NCI-H1694 treated with DMSO at 0.1 percent for 48 hours (cell line): ENCODE measurements around the gene OTOL1.

Source experiments
- DNase-seq: peaks from one replicate; lab custom pipeline; 2025; lab: John Stamatoyannopoulos, UW

OTOL1 gene

DNA sequence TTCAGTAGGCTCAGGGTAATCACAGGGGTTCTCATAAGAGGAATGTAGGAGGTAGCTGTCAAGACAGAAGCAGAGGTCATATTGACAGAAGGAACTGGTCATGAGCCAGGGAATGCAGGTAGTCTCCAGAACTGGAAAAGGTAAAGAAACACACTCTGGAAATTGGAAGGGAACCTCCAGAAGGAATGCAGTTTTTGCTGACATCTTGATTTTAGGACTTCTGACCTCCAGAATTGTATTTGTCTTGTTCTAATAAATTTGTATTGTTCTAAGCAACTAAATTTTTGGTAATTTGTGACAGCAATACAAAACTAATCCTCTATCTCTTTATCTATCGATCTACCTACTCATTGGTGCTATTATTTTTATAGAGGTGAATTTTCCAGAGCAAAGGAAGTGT lies 49.2 kb downstream of the OTOL1 start:
- DNase-seq: no peak

DNA sequence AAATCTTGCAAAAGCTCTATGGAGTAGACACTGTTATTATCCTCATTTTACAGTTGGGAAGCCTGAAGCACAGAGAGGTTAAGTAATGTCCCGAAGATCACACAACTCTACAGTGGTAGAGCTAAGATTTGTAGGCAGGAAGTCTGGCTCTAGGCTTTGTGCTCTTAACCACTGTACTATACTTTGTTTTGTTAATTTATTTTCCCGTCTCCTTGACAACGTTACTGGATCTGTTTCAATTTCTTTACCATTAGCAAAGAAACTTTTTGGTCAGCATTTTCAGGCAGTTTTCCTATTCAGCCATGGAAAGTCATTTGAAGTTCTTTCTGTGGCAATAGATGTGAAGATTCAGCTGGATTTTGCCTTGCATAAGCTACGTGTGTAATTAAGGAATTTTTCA lies 51.7 kb downstream of the OTOL1 start:
- no peak for DNase-seq

DNA sequence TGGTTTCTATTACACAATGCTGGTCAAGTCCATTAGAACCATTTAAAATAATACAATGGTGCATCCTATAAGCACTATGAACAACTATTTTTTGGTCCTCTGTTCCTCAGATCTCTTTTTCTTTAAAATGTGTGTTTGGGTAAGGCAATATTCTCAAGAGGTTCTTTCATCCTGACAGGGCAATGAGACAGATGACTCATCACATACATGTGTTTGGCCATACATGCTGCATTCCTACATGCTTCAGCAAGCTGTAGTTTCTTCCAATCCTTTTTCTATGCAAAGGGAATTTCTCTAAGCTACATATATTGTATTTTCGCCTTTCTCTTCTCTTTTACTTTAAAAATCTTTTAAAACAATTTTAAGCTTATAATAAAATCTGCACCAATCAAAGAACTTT lies 52.7 kb downstream of the OTOL1 start:
- no peak for DNase-seq

DNA sequence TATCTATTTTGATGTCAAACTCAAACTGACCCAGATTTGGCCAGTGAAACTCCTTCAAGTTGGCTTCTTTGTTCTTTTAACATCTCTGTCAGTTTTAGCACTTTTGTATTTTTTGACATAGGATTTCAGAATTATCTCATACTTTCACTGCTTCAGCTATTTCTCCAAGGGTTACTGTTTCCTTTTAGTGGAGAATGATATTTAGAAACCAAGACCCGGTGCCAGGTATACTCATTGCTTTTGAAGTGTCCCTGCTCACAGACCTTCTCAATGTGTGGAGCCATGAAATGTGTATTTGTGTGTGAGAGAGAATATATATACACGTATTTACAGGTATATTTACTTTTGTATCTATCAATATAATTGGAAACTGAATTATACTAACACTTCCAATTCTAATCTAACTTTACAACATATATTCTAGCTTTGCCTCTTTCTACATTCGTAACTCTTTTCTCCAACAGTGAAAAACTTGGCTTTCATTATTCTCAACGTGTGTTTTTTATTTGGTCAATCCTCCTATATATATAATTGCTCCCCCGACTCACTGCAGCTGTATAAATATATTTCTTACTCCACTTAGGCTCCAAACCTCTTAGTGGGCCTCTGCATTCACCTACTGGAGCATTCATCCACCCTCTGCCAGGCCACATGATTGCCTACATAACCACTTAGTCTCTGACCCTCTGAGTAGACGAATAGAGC lies 54.0 kb downstream of the OTOL1 start:
- DNase-seq: no peak

DNA sequence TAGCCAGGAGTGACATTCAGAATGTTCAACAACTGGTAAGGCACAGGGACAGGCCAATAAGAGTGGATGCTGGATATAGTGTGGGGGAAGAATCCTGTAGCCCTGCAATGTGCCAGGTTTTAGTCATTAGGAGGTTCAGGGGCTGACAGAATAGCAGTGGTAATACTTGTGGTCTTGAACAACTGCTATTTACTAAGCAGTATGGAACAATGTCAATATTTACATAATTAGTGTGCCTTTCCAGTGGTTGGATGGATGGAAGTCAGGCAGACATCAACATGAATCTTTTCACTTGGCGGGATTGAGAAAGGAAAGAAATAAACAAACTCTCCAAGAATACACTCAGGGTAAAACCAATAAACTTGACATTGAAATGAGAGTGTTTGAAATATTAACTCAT lies 55.1 kb downstream of the OTOL1 start:
- no peak for DNase-seq

DNA sequence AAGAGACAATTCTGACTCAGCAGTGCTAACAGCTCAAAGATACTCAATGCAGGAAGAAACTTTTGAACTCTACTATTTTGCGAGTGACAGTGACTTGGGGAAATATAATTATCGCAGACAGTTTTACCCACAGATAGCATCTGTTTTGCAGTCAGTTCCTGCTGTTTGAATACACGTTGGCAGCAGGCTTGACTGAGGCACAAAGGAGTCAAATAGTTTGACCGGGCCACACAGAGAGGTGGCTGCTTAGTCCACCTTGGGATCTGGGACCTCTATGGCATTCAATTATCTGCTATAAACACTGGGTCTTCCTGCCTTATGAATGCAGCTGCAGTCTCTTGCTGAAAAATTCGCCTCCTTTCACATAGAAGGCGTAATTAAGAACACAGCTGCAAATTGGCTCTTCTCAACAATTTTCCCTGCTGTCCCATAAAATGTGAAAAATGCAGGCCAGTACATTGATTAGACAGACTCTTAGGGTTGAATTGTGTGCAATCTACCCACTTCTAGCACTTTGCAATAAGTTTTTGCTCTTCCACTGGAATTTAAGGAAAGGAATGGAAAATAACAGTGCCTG lies 56.5 kb downstream of the OTOL1 start:
- no peak for DNase-seq
